Neural crest cell (in vitro differentiated cells): ENCODE results near the gene ASF1B. TPM values are rescaled to one million over a fixed set of nuclear protein-coding genes. Genes with fewer than 3 reads are reported as not detected.
"Not testable (repeated sequence)": the region's sequence is repeated elsewhere in the genome, so short reads cannot be mapped to it uniquely, and the experiment has no call there.

ENCODE experiments used
- DNase-seq: peaks from one replicate; pipeline ENCODE4 v3.0.0; 2021; ENCODE audit warnings: low read depth, mixed read lengths, low spot score
- H3K27ac Mint-ChIP-seq: one replicate; pipeline ENCODE4 v1.8.0; 2021; ENCODE audit warnings: mild to moderate bottlenecking, mixed read lengths; ENCODE audit not compliant: unreplicated experiment
- H3K27me3 Mint-ChIP-seq: 2 replicates; pipeline ENCODE4 v1.8.0; 2021; ENCODE audit warnings: low read depth, mild to moderate bottlenecking, mixed read lengths
- H3K36me3 Mint-ChIP-seq: 2 replicates; pipeline ENCODE4 v1.8.0; 2021; ENCODE audit warnings: low read depth, mild to moderate bottlenecking, mixed read lengths
- H3K4me1 Mint-ChIP-seq: 2 replicates; pipeline ENCODE4 v1.8.0; 2021; ENCODE audit warnings: mixed read lengths
- H3K4me3 Mint-ChIP-seq: one replicate; pipeline ENCODE4 v1.8.0; 2021; ENCODE audit warnings: mild to moderate bottlenecking, mixed read lengths
- H3K9me3 Mint-ChIP-seq: 2 replicates; pipeline ENCODE4 v1.8.0; 2021; ENCODE audit warnings: mixed read lengths
- total RNA-seq: library from RNA; stranded (reverse); gene quantifications from 2 replicates; pipeline ENCODE4 v1.2.1, GENCODE V29; 2021
- TF ChIP-seq, protein P1 (sequence below): fragments of 200-600 bp; sonication (generic); conservative IDR thresholded peaks from 2 replicates; pipeline ENCODE4 v1.5.0; 2021; ENCODE audit warnings: antibody characterized with exemption, mild to moderate bottlenecking

Gene ASF1B
- total RNA-seq, 1 donor from 2014 or later, result 55.6 TPM

DNA sequence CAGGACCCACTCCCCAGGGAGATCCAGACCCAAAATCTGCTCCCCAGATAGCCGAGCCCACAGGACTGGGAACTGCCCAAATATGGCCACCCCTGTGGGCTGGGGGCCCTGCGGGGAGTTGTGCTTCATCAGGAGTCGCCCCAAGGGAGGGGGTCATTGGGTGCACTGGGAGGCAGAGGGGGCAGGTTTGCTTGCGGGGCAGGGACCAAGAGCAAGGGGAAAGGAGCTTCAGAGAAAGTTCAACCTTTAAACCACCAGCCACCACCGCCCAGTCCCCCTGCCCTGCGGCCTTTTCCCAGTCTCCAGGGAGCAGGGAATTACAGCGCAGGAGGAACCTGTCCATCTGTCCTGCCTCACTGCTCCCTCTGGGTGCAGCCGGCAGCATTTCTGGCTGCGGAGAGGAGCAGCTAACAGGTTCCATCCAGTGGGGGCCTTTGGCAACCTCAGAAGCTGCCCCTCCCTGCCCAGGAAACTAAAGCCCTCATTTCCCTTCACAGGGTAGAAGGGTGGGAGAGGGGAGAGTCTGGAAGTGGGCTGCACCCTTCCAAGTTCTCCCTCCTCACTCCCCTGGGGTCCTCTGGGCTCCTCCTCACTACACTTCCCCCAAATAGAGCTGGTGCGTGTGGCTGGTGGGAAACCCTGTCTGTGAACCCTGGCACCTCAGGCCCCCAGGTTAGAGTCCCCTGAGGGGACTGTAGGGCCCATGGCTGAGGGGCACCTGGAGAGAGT lies 13.8 kb upstream of the ASF1B start:
- no peak overlapping the region for H3K4me3 Mint-ChIP-seq
- no peak overlapping the region for H3K27ac Mint-ChIP-seq
- no peaks in the 10 kb centered on the region for H3K9me3 Mint-ChIP-seq
- no peaks in the 10 kb centered on the region for H3K36me3 Mint-ChIP-seq
- H3K4me1 Mint-ChIP-seq, result peaks cover 21% of the 10 kb centered on the region
- no peaks in the 10 kb centered on the region for H3K27me3 Mint-ChIP-seq
- TF ChIP-seq, protein P1, sequence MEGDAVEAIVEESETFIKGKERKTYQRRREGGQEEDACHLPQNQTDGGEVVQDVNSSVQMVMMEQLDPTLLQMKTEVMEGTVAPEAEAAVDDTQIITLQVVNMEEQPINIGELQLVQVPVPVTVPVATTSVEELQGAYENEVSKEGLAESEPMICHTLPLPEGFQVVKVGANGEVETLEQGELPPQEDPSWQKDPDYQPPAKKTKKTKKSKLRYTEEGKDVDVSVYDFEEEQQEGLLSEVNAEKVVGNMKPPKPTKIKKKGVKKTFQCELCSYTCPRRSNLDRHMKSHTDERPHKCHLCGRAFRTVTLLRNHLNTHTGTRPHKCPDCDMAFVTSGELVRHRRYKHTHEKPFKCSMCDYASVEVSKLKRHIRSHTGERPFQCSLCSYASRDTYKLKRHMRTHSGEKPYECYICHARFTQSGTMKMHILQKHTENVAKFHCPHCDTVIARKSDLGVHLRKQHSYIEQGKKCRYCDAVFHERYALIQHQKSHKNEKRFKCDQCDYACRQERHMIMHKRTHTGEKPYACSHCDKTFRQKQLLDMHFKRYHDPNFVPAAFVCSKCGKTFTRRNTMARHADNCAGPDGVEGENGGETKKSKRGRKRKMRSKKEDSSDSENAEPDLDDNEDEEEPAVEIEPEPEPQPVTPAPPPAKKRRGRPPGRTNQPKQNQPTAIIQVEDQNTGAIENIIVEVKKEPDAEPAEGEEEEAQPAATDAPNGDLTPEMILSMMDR, result no peak
- no peak for DNase-seq

DNA sequence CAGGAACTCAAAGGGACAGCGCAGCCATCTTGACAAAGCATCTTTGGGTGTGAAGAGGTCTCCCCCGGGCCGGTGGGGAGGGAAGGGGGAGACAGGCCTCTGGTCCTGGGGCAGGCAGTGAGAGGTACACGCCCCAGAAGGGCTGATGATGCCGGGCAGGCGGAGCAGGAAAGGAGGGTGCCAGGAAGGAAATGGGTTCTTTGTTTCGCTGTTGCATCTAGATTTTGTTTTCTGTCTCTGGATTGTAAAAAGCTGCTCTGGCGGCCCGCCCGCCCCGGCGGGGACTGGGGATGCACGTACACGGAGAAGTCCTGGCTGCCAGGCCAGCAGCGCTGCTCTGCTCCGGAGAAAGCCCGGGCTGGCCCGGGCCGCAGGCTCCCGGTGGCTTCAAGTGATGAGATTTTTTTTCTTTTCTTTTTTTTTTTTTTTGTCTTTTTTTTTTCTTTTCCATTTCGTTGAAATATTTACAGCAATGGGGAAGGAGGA lies 13.2 kb upstream of the ASF1B start:
- DNase-seq, result no peak
- H3K9me3 Mint-ChIP-seq, result no peaks in the 10 kb centered on the region

DNA sequence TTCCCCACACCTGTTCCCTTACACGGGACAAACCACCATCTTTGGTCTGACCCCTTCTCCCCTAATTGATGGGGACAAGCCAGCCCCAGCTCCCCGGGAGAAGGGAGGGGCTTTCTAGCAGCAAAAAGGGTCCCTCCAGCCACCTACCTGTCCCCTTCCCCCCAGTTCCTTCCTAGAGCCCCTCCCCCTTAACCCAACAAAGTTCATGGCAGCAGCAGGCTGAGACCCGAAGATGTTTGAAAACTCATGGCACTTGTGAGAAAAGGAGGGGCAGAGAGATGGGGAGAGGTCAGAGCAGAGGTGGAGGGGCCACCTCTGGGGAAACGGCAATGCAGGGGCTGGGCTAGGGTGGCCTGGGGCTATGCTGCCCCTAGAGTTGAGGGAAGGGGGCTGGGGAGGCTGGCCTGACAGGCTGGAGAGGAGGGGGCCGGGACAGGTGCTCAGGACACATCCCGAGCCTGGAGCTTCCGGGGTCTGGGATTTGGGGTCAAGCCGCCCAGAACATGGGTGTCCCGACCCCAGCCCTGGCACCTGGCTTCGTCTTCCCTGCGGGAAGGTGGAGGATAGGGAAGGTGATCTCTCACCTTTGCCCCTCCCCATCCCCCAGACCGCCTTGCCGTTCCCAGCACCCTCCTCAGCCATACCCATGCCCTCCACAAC lies 12.5 kb upstream of the ASF1B start:
- peaks cover 23% of the 10 kb centered on the region for H3K4me1 Mint-ChIP-seq
- H3K4me3 Mint-ChIP-seq, result no peak overlapping the region

More for the DNA sequence above, 13.2 kb upstream of the ASF1B start:
- Mint-ChIP-seq H3K4me1 (peaks cover 23% of the 10 kb centered on the region), H3K36me3 (no peaks in the 10 kb centered on the region), H3K27me3 (no peaks in the 10 kb centered on the region), H3K4me3 (no peak overlapping the region), H3K27ac (no peak overlapping the region)
- TF ChIP-seq, protein P1, result no peak

DNA sequence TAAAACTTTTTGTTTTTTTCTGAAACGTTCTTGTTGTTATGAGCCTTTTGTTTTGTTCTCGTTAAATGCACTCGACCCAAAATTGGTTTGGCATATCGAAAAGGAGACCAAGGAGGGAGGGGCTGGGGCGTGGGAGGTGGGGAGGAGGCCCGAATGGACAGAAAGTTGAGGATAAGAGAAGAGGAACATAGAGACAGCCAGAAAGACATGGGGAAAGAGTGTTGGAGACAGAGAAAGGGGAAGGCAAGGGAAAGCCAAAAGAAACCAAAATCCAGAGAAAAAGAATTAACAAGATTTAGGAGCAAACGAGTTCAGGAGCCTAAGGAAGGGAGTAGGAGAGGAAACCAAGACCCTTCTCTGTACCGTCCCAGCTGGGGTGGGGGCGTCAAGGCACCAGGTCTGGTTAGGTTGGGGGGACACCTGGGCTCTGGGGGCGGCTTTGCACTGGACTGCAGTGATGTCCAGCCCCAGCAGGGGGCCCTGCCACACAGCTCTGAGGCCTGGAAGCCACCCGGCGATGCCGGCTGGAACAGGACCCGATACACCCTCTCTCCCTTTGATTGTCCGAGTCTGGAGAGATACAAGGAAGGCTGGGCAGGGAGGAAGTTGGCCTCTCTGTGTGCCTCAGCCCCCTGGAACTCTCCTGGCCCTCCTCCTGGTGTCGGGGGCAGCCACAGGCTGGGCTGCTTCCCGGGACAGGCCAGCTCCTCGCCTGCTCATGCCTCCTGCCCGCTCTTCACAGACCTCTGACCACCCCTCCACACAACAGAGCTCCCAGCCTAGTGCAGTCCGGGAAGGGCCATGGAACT lies 11.6 kb upstream of the ASF1B start:
- H3K27ac Mint-ChIP-seq, result no peak overlapping the region

More for the DNA sequence above, 12.5 kb upstream of the ASF1B start:
- no peak overlapping the region for H3K27ac Mint-ChIP-seq
- H3K36me3 Mint-ChIP-seq, result no peaks in the 10 kb centered on the region
- no peaks in the 10 kb centered on the region for H3K9me3 Mint-ChIP-seq
- no peak for DNase-seq
- no peaks in the 10 kb centered on the region for H3K27me3 Mint-ChIP-seq
- TF ChIP-seq, protein P1, result no peak

DNA sequence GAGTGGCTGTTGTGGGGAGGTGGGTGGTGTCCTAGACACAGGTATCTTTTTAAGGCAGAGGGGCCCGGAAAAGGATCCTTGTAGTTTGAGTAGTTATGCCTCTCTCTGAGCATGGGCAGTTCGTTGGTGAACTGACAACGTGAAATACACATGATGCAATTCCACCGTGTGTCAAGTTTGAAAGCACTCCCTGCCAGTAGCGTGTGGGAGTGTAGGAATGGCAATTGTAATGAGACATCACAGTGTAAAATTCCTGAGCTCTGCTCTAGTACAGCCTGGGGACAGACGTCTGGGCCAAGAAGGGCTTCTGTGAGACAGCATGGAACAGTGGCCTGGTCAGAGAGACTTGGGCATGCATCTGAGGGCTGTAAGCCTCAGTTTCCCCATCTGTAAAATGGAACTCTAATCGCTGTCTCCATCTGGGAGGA lies 10.4 kb upstream of the ASF1B start:
- no peaks in the 10 kb centered on the region for H3K9me3 Mint-ChIP-seq
- peaks cover 24% of the 10 kb centered on the region for H3K4me1 Mint-ChIP-seq
- H3K36me3 Mint-ChIP-seq, result no peaks in the 10 kb centered on the region
- DNase-seq, result no peak
- no peaks in the 10 kb centered on the region for H3K27me3 Mint-ChIP-seq
- H3K4me3 Mint-ChIP-seq, result no peak overlapping the region
- peak overlapping the region; percentile 35 for H3K27ac Mint-ChIP-seq
- TF ChIP-seq, protein P1, result no peak

More for the DNA sequence above, 11.6 kb upstream of the ASF1B start:
- Mint-ChIP-seq H3K27me3 (no peaks in the 10 kb centered on the region), H3K4me1 (peaks cover 20% of the 10 kb centered on the region), H3K4me3 (peak overlapping the region; percentile 44), H3K9me3 (no peaks in the 10 kb centered on the region), H3K36me3 (no peaks in the 10 kb centered on the region)
- TF ChIP-seq, protein P1, result peak; percentile 79
- DNase-seq, result peak; percentile 65

DNA sequence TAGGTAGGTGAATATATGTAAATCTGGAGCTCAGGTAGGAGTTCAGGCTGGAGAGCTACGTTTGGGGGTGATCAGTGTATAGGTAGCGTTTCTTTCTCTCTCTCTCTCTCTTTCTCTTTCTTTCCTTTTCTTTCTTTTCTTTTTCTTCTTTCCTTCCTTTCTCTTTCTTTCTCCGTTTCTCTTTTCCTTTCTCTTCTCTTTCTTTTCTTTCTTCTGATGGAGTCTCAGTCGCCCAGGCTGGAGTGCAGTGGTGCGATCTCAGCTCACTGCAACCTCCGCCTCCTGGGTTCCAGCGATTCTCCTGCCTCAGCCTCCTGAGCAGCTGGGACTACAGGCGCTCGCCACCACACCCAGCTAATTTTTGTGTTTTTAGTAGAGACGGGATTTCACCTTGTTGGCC lies 9.8 kb upstream of the ASF1B start:
- not testable (repeated sequence) for H3K36me3 Mint-ChIP-seq, H3K4me3 Mint-ChIP-seq, H3K27ac Mint-ChIP-seq, H3K27me3 Mint-ChIP-seq, DNase-seq, H3K9me3 Mint-ChIP-seq
- H3K4me1 Mint-ChIP-seq, result peaks cover 25% of the 10 kb centered on the region
